GM23338 (cell line): ENCODE results near the gene PDE4D. TPM values are rescaled to one million over a fixed set of nuclear protein-coding genes. Genes with fewer than 3 reads are reported as not detected.

Experiments used
- ATAC-seq: fragments of 200-7000 bp; cut with Tn5 transposase; 3 replicates; pipeline ENCODE4 v1.9.1; 2020
- DNase-seq: peaks from one replicate; pipeline ENCODE4 v3.0.0-alpha.2; 2015; ENCODE audit warnings: low spot score
- H2AFZ ChIP-seq: fragments of 200-600 bp; sonication (generic); 2 replicates; pipeline ENCODE4 v1.8.0; 2016; ENCODE audit warnings: antibody characterized with exemption, mild to moderate bottlenecking, moderate library complexity
- H3F3A ChIP-seq: fragments of 200-600 bp; sonication (generic); replicated peaks from 2 replicates; pipeline ENCODE4 v1.8.0; 2017; ENCODE audit warnings: antibody characterized with exemption, mixed run types, low read depth
- H3K27ac ChIP-seq: fragments of 200-600 bp; sonication (generic); 2 replicates; pipeline ENCODE4 v1.6.1; 2016; ENCODE audit warnings: low read depth
- H3K27me3 ChIP-seq: fragments of 200-600 bp; sonication (generic); 2 replicates; pipeline ENCODE4 v1.8.0; 2016; ENCODE audit warnings: mild to moderate bottlenecking, mixed run types, moderate library complexity; ENCODE audit not compliant: insufficient read depth
- H3K36me3 ChIP-seq: fragments of 200-600 bp; sonication (generic); 2 replicates; pipeline ENCODE4 v1.8.0; 2016; ENCODE audit warnings: mild to moderate bottlenecking; ENCODE audit not compliant: insufficient read depth
- H3K4me1 ChIP-seq: fragments of 200-600 bp; sonication (generic); 2 replicates; pipeline ENCODE4 v1.8.0; 2016; ENCODE audit warnings: mild to moderate bottlenecking, moderate library complexity; ENCODE audit not compliant: insufficient read depth
- H3K4me2 ChIP-seq: fragments of 200-600 bp; sonication (generic); 2 replicates; pipeline ENCODE4 v1.7.1; 2017; ENCODE audit warnings: mixed run types
- H3K4me3 ChIP-seq: fragments of 200-600 bp; sonication (generic); 2 replicates; pipeline ENCODE4 v1.6.1; 2016; ENCODE audit warnings: mixed run types
- H3K79me2 ChIP-seq: fragments of 200-600 bp; sonication (generic); replicated peaks from 2 replicates; pipeline ENCODE4 v1.8.0; 2017; ENCODE audit warnings: mild to moderate bottlenecking; ENCODE audit not compliant: insufficient read depth
- H3K9me2 ChIP-seq: fragments of 200-600 bp; sonication (generic); 2 replicates; pipeline ENCODE4 v1.8.0; 2017; ENCODE audit not compliant: insufficient read depth
- H4K20me1 ChIP-seq: fragments of 200-600 bp; sonication (generic); replicated peaks from 2 replicates; pipeline ENCODE4 v1.8.0; 2017; ENCODE audit warnings: mild to moderate bottlenecking; ENCODE audit not compliant: insufficient read depth
- H3K27ac Mint-ChIP-seq: 2 replicates; pipeline ENCODE4 v1.8.0; 2020; ENCODE audit warnings: inconsistent platforms, mild to moderate bottlenecking, moderate library complexity, mixed read lengths
- H3K27me3 Mint-ChIP-seq: 3 replicates; pipeline ENCODE4 v1.8.0; 2022; ENCODE audit warnings: low read depth, mild to moderate bottlenecking, moderate library complexity, mixed read lengths, inconsistent platforms; ENCODE audit not compliant: insufficient read depth, poor library complexity
- H3K36me3 Mint-ChIP-seq: 3 replicates; pipeline ENCODE4 v1.8.0; 2021; ENCODE audit warnings: low read depth, mild to moderate bottlenecking, inconsistent platforms, moderate library complexity, mixed read lengths
- H3K4me1 Mint-ChIP-seq: 3 replicates; pipeline ENCODE4 v1.8.0; 2020; ENCODE audit warnings: mild to moderate bottlenecking, inconsistent platforms, mixed read lengths
- H3K4me3 Mint-ChIP-seq: 3 replicates; pipeline ENCODE4 v1.8.0; 2021; ENCODE audit warnings: moderate library complexity, mild to moderate bottlenecking, inconsistent platforms, mixed read lengths
- H3K9me3 Mint-ChIP-seq: 3 replicates; pipeline ENCODE4 v1.8.0; 2020; ENCODE audit warnings: moderate library complexity, mild to moderate bottlenecking, inconsistent platforms, mixed read lengths
- ETS1 ChIP-seq: IDR thresholded peaks from 2 replicates; pipeline ENCODE4 v1.6.1; 2016; ENCODE audit warnings: antibody characterized with exemption
- EZH2phosphoT487 ChIP-seq: fragments of 200-600 bp; sonication (generic); IDR thresholded peaks from one replicate; pipeline ENCODE4 v1.8.1; 2018; ENCODE audit warnings: antibody characterized with exemption; ENCODE audit not compliant: unreplicated experiment
- JUNB ChIP-seq: IDR thresholded peaks from one replicate; pipeline ENCODE4 v1.6.1; 2016; ENCODE audit warnings: antibody characterized with exemption; ENCODE audit not compliant: unreplicated experiment
- POLR2AphosphoS5 ChIP-seq: IDR thresholded peaks from 2 replicates; pipeline ENCODE4 v1.6.1; 2016; ENCODE audit warnings: antibody characterized with exemption, low read depth
- REST ChIP-seq: IDR thresholded peaks from one replicate; pipeline ENCODE4 v1.6.1; 2018; ENCODE audit warnings: antibody characterized with exemption; ENCODE audit not compliant: unreplicated experiment
- STAT1 ChIP-seq: IDR thresholded peaks from one replicate; pipeline ENCODE4 v1.6.1; 2016; ENCODE audit warnings: antibody characterized with exemption; ENCODE audit not compliant: unreplicated experiment
- polyA plus RNA-seq: library from polyadenylated mRNA; unstranded; fragments of >200 nt; fragmentation: Nextera tagmentation; extraction: Ambion mirVana; gene quantifications from 2 replicates; pipeline ENCODE4 v1.2.1, GENCODE V29; 2016
- total RNA-seq: library from RNA; depleted of rRNA; stranded (reverse); fragments of >200 nt; shearing (Covaris generic); gene quantifications from 2 replicates; pipeline ENCODE4 v1.2.3, GENCODE V29; 2014
- TF ChIP-seq, protein P1 (sequence below), 2 experiments: fragments of 200-600 bp in 1 of 2; sonication (generic) in 1 of 2; conservative IDR thresholded peaks; 2 replicates each; pipeline versions ENCODE4 v1.5.1 to v1.6.1; 2016 to 2017; ENCODE audit warnings: antibody characterized with exemption in 2 of 2, low read depth in 2 of 2, mild to moderate bottlenecking in 2 of 2, moderate library complexity in 1 of 2

Gene PDE4D
- total and polyA plus RNA-seq, 2 experiments from 2014 or later, result 2.1 to 4.7 TPM

DNA sequence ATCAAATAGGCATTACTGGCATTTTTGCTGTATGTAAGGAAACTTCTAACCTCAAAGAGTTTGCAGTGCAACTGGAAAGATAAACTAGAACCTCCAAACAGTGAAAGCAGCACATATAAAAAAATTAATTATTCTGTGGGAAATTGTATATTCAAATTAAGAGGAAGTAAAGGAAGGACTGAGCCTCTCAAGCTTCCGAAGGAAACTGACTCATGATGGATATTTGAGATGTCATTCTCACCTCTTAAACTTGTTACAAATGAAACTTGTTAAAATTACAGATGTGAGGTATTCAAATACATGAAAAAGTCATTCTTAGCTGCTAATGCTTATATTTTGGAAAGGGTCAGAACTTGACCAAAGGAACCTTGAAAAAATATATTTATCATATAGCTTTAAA is 538.7 kb downstream of the PDE4D start (continued):
- TF ChIP-seq REST (no peak), ETS1 (no peak)

DNA sequence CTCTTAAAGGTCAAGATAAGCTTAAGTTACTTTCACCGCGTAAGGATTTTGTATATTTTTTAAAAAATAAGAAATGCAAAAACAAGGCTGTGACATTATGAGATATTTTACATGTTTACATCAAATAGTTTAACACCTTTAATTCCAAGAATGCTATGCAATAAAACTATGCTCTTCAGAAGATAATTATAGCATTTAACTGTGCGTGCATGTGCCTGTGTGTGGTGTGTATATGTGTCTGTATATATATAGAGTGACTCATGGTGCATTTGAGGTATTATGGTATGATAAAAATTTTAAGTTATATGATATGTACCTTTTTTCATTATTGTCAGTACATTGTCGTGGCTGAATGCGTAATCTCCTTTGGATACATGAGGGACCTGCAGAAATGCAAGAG is 539.3 kb downstream of the PDE4D start:
- Mint-ChIP-seq H3K27me3 (peaks cover 3% of the 10 kb centered on the region), H3K27ac (no peak overlapping the region), H3K36me3 (no peaks in the 10 kb centered on the region), H3K4me3 (no peak overlapping the region), H3K4me1 (peaks cover 35% of the 10 kb centered on the region), H3K9me3 (no peaks in the 10 kb centered on the region)
- no peaks in the 10 kb centered on the region for H3K9me2 ChIP-seq
- no peak overlapping the region for H3K4me2 ChIP-seq
- H3K36me3 ChIP-seq, result no peaks in the 10 kb centered on the region
- DNase-seq, result no peak
- no peak overlapping the region for H3K27ac ChIP-seq
- H3K4me3 ChIP-seq, result no peak overlapping the region
- H3K79me2 ChIP-seq, result no peaks in the 10 kb centered on the region
- H3K4me1 ChIP-seq, result peaks cover 31% of the 10 kb centered on the region
- ATAC-seq, result no peak
- H4K20me1 ChIP-seq, result no peaks in the 10 kb centered on the region
- no peaks in the 10 kb centered on the region for H3K27me3 ChIP-seq
- no peaks in the 10 kb centered on the region for H3F3A ChIP-seq
- no peak overlapping the region for H2AFZ ChIP-seq
- TF ChIP-seq EZH2phosphoT487 (no peak), STAT1 (no peak), ETS1 (no peak), JUNB (no peak), POLR2AphosphoS5 (no peak), REST (no peak)
- TF ChIP-seq, protein P1, sequence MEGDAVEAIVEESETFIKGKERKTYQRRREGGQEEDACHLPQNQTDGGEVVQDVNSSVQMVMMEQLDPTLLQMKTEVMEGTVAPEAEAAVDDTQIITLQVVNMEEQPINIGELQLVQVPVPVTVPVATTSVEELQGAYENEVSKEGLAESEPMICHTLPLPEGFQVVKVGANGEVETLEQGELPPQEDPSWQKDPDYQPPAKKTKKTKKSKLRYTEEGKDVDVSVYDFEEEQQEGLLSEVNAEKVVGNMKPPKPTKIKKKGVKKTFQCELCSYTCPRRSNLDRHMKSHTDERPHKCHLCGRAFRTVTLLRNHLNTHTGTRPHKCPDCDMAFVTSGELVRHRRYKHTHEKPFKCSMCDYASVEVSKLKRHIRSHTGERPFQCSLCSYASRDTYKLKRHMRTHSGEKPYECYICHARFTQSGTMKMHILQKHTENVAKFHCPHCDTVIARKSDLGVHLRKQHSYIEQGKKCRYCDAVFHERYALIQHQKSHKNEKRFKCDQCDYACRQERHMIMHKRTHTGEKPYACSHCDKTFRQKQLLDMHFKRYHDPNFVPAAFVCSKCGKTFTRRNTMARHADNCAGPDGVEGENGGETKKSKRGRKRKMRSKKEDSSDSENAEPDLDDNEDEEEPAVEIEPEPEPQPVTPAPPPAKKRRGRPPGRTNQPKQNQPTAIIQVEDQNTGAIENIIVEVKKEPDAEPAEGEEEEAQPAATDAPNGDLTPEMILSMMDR (conservative IDR thresholded peaks at IDR 0.05; ENCODE audit: low read depth in 2 of 2), result no peak
